HepG2 (cell line): ENCODE results near the gene LRRC42. TPM values are rescaled to one million over a fixed set of nuclear protein-coding genes. Genes with fewer than 3 reads are reported as not detected.
A peak's percentile ranks its signal among the peaks of the same experiment; 100 is the strongest.

Experiments used
- ATAC-seq: fragments of 200-7000 bp; cut with Tn5 transposase; 3 replicates; pipeline ENCODE4 v1.9.1; 2020; ENCODE audit warnings: mild to moderate bottlenecking, moderate library complexity
- BruUV-seq: library from RNA; stranded (reverse); fragments of 400-500 nt; replicated peaks from 2 replicates; lab custom pipeline; 2021; lab: Mats Ljungman, UMichigan
- CTCF ChIA-PET: fragments of 300-600 bp; formaldehyde crosslinking; extraction: SDS; loops from one replicate; lab custom pipeline; 2021; ENCODE audit warnings: low total read pairs, inconsistent platforms, low intra/inter-chr PET ratio; lab: Yijun Ruan, JAX
- POLR2A ChIA-PET: fragments of 350-600 bp; sonication (Branson Sonifier 250); formaldehyde crosslinking; loops from one replicate; lab custom pipeline; 2020; ENCODE audit warnings: antibody characterized with exemption, inconsistent platforms; lab: Yijun Ruan, JAX
- DNase-seq: peaks from one replicate; pipeline ENCODE4 v3.0.0-alpha.2; 2015; ENCODE audit warnings: low spot score
- FAIRE-seq: peaks from 3 replicates; lab custom pipeline; 2011; peaks lifted over from hg19 to GRCh38; lab: Jason Lieb, UNC
- H2AFZ ChIP-seq: one replicate; pipeline ENCODE4 v1.6.1; 2011; ENCODE audit warnings: low read length, inconsistent platforms
- H3K27ac ChIP-seq: fragments of 300-600 bp; 3 replicates; pipeline ENCODE4 v1.8.0; 2011; ENCODE audit warnings: mixed run types, mild to moderate bottlenecking, mixed read lengths, low read length, inconsistent platforms; ENCODE audit not compliant: insufficient read depth; ENCODE audit errors: extremely low read length
- H3K27me3 ChIP-seq, 2 experiments: fragments of 200-600 bp in 1 of 2; 2 replicates in 1 of 2; 3 replicates in 1 of 2; pipeline versions ENCODE4 v1.6.0 to v1.8.0; 2011; ENCODE audit warnings: low read length in 2 of 2, mild to moderate bottlenecking in 2 of 2, moderate library complexity in 2 of 2, inconsistent platforms in 1 of 2; ENCODE audit not compliant: insufficient read depth in 2 of 2, control insufficient read depth in 1 of 2
- H3K36me3 ChIP-seq, 2 experiments: fragments of 200-600 bp in 1 of 2; replicated peaks in 1 of 2; 2 replicates in 1 of 2; 3 replicates in 1 of 2; pipeline versions ENCODE4 v1.5.1 to v1.8.0; 2011; ENCODE audit warnings: low read length in 2 of 2, inconsistent platforms in 1 of 2; ENCODE audit not compliant: insufficient read depth in 2 of 2, control insufficient read depth in 1 of 2
- H3K4me1 ChIP-seq: 2 replicates; pipeline ENCODE4 v1.5.1; 2012; ENCODE audit warnings: low read length, inconsistent platforms; ENCODE audit not compliant: insufficient read depth
- H3K4me2 ChIP-seq: 2 replicates; pipeline ENCODE4 v1.6.0; 2011; ENCODE audit warnings: low read depth, low read length, inconsistent platforms
- H3K4me3 ChIP-seq, 3 experiments: fragments of 200-600 bp in 1 of 3; sonication (generic), shearing (Covaris generic) in 1 of 3; replicated peaks in 1 of 3; 2 replicates each; pipeline ENCODE4 v1.5.1; 2011 to 2016; ENCODE audit warnings: low read length in 3 of 3, inconsistent platforms in 2 of 3, low read depth in 2 of 3, mild to moderate bottlenecking in 2 of 3, control low read depth in 1 of 3, mixed read lengths in 1 of 3; ENCODE audit not compliant: insufficient read depth in 1 of 3
- H3K79me2 ChIP-seq: one replicate; pipeline ENCODE4 v1.6.1; 2011; ENCODE audit warnings: low read length, inconsistent platforms; ENCODE audit not compliant: insufficient read depth
- H3K9ac ChIP-seq: 2 replicates; pipeline ENCODE4 v1.6.0; 2011; ENCODE audit warnings: mild to moderate bottlenecking, low read depth, low read length, inconsistent platforms; ENCODE audit not compliant: insufficient read depth
- H3K9me3 ChIP-seq: 2 replicates; pipeline ENCODE4 v1.5.1; 2012; ENCODE audit warnings: mild to moderate bottlenecking, low read length
- H4K20me1 ChIP-seq: 2 replicates; pipeline ENCODE4 v1.6.0; 2011; ENCODE audit warnings: inconsistent platforms, mild to moderate bottlenecking, low read length, moderate library complexity; ENCODE audit not compliant: insufficient read depth
- DPF2 ChIP-seq: sonication (generic); formaldehyde crosslinking; IDR thresholded peaks from 2 replicates; pipeline ENCODE4 v1.4.0; 2020; ENCODE audit warnings: mild to moderate bottlenecking, low read depth, missing genetic modification reagents, borderline replicate concordance
- FOXA1 ChIP-seq, 2 experiments: fragments of 450-650 bp in 1 of 2; sonication (generic) in 1 of 2; formaldehyde crosslinking in 1 of 2; IDR thresholded peaks; 2 replicates each; pipeline versions ENCODE4 v1.4.0 to v1.6.1; 2016 to 2020; ENCODE audit warnings: missing genetic modification reagents in 1 of 2
- GFI1 ChIP-seq: sonication (generic); formaldehyde crosslinking; IDR thresholded peaks from 2 replicates; pipeline ENCODE4 v1.5.0; 2020; ENCODE audit warnings: missing genetic modification reagents, mild to moderate bottlenecking, borderline replicate concordance
- NR1H2 ChIP-seq: sonication (generic); formaldehyde crosslinking; IDR thresholded peaks from 2 replicates; pipeline ENCODE4 v1.8.1; 2022; ENCODE audit warnings: low read depth, missing genetic modification reagents, borderline replicate concordance
- ZNF747 ChIP-seq: sonication (generic); formaldehyde crosslinking; IDR thresholded peaks from 2 replicates; pipeline ENCODE4 v1.8.1; 2023; ENCODE audit warnings: missing genetic modification reagents, mild to moderate bottlenecking, borderline replicate concordance
- WGBS: methylation state at CpG from one replicate; pipeline ENCODE4 v1.1.6; 2017; ENCODE audit warnings: low lambda C conversion rate; 5-methylcytosine and 5-hydroxymethylcytosine counted together
- in situ Hi-C: cut with HindIII; loops from 2 replicates; pipeline ENCODE4 v1.10.0; 2017; ENCODE audit warnings: low pct_unique_long_range_greater_than_20kb; ENCODE audit not compliant: extremely low pct_ligation_motif_present
- intact Hi-C: fragments of 100-400 bp; cut with micrococcal nuclease; formaldehyde crosslinking; loops from one replicate; pipeline ENCODE4 v1.10.0; 2022; ENCODE audit not compliant: unreplicated experiment
- polyA plus RNA-seq, 8 experiments: library from polyadenylated mRNA; depleted of rRNA in 3 of 8; stranded (reverse) in 7 of 8; unstranded in 1 of 8; fragments of >200 nt; fragmentation: Illumina TruSeq in 4 of 8; extraction: Trizol in 4 of 8; gene quantifications; 2 replicates each; pipeline versions ENCODE4 v1.2.1 to v1.2.3, GENCODE V29; 2011 to 2016; ENCODE audit warnings: low read depth in 4 of 8, missing spikeins in 1 of 8, mixed read lengths in 1 of 8; ENCODE audit not compliant: insufficient read depth in 1 of 8
- total RNA-seq, 5 experiments: library from RNA; depleted of rRNA; stranded (reverse); fragments of >200 nt; fragmentation: Illumina TruSeq; extraction: Trizol; gene quantifications; 2 replicates each; pipeline ENCODE4 v1.2.3, GENCODE V29; 2016; ENCODE audit warnings: low read depth in 1 of 5
- TF ChIP-seq, protein P1 (sequence below): sonication (generic); formaldehyde crosslinking; IDR thresholded peaks from 2 replicates; pipeline ENCODE4 v1.8.1; 2023; ENCODE audit warnings: mild to moderate bottlenecking, inconsistent platforms, moderate library complexity, missing genetic modification reagents, borderline replicate concordance

The LRRC42 gene
- total and polyA plus RNA-seq, 2 of the 13 experiments (the other 11 are each of a cell fraction or from before 2014, with no cell fraction given) = 30.6 to 43.6 TPM

DNA sequence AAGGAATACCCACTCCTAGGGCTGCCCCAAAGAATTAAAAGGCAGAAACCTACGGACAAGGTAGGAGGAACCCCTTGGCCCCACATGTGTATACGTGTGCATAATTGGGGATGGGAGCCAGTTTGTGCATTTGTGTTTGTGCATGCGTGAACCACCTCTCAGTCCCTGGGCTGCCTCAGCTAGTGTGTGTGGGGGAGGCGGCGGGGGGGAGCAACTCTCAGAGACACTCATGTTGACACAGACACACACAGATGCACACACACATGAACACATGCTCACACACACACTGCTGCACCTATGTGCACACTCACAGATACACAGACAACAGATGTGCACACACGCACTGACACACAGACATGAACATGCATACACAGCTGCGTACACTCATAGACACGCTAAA lies 66.7 kb downstream of the LRRC42 start:
- no TSS peak for BruUV-seq
- Histone ChIP-seq H3K9ac (no peak overlapping the region), H3K36me3 (no peaks in the 10 kb centered on the region), H3K27me3 (no peaks in the 10 kb centered on the region), H3K4me3 (no peak overlapping the region; a peak in 1 of 6 replicates), H4K20me1 (no peaks in the 10 kb centered on the region), H2AFZ (no peak overlapping the region), H3K79me2 (no peaks in the 10 kb centered on the region), H3K4me2 (no peak overlapping the region), H3K9me3 (no peaks in the 10 kb centered on the region), H3K27ac (no peak overlapping the region), H3K4me1 (peaks cover 54% of the 10 kb centered on the region)
- ATAC-seq (no peak), DNase-seq (no peak), FAIRE-seq (no peak)
- whole genome bisulfite sequencing = 82% methylated on average over 8 of the region's 8 CpGs
- ChIA-PET CTCF (no interaction called here), POLR2A (interaction anchor here (0.7 kb wide), 1 partner anchor 21 kb away, joined by 3 read pairs; no protein-coding TSS in a partner anchor)
- in situ Hi-C loops = no loop called here
- TF ChIP-seq GFI1 (CRISPR knock-in tag) (no peak), ZNF747 (CRISPR knock-in tag) (no peak), FOXA1 (IDR thresholded peaks at IDR 0.05) (no peak), FOXA1 (CRISPR knock-in tag; IDR thresholded peaks at IDR 0.05) (peak; percentile 60; the same call in 1 of the 2 replicates), DPF2 (CRISPR knock-in tag) (peak; percentile 43; the same call in 1 of the 2 replicates), NR1H2 (CRISPR knock-in tag) (no peak)
- TF ChIP-seq, protein P1, sequence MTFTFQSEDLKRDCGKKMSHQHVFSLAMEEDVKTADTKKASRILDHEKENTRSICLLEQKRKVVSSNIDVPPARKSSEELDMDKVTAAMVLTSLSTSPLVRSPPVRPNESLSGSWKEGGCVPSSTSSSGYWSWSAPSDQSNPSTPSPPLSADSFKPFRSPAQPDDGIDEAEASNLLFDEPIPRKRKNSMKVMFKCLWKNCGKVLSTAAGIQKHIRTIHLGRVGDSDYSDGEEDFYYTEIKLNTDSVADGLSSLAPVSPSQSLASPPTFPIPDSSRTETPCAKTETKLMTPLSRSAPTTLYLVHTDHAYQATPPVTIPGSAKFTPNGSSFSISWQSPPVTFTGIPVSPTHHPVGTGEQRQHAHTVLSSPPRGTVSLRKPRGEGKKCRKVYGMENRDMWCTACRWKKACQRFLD (CRISPR knock-in tag) = no peak
- intact Hi-C loops = no loop called here
